Breast epithelium (tissue), 3 donors: Measurements from ENCODE around the gene DVL1.

Experiments
- POLR2A ChIP-seq: fragments of 450-650 bp; IDR thresholded peaks from one replicate; pipeline ENCODE4 v1.6.1; 2016; ENCODE audit warnings: antibody characterized with exemption, mild to moderate bottlenecking, moderate library complexity
- POLR2AphosphoS5 ChIP-seq, 3 donors: sonication (generic); formaldehyde crosslinking; IDR thresholded peaks; one replicate each; pipeline ENCODE4 v1.6.1; 2017; ENCODE audit warnings: antibody characterized with exemption in 3 of 3
- TF ChIP-seq, protein P1 (sequence below), 3 donors: fragments of 450-650 bp; IDR thresholded peaks; one replicate each; pipeline ENCODE4 v1.5.1; 2016 to 2017; ENCODE audit warnings: antibody characterized with exemption in 3 of 3, mild to moderate bottlenecking in 3 of 3, moderate library complexity in 3 of 3

GRCh38 chr1:1310476-1311053 is 38.7 kb downstream of the DVL1 start:
- no peak for TF ChIP-seq POLR2AphosphoS5 (IDR thresholded peaks at IDR 0.05)
- TF ChIP-seq, protein P1, sequence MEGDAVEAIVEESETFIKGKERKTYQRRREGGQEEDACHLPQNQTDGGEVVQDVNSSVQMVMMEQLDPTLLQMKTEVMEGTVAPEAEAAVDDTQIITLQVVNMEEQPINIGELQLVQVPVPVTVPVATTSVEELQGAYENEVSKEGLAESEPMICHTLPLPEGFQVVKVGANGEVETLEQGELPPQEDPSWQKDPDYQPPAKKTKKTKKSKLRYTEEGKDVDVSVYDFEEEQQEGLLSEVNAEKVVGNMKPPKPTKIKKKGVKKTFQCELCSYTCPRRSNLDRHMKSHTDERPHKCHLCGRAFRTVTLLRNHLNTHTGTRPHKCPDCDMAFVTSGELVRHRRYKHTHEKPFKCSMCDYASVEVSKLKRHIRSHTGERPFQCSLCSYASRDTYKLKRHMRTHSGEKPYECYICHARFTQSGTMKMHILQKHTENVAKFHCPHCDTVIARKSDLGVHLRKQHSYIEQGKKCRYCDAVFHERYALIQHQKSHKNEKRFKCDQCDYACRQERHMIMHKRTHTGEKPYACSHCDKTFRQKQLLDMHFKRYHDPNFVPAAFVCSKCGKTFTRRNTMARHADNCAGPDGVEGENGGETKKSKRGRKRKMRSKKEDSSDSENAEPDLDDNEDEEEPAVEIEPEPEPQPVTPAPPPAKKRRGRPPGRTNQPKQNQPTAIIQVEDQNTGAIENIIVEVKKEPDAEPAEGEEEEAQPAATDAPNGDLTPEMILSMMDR (IDR thresholded peaks at IDR 0.05): no peak
- no peak for TF ChIP-seq POLR2A
